GM12872 (cell line): ENCODE measurements around the gene ALG2.
A peak's percentile ranks its signal among the peaks of the same experiment; 100 is the strongest.

Source experiments
- TF ChIP-seq, protein P1 (sequence below): IDR thresholded peaks from 3 replicates; pipeline ENCODE4 v1.5.1; 2011; ENCODE audit warnings: low read depth, mild to moderate bottlenecking, low read length, moderate library complexity; ENCODE audit not compliant: insufficient read depth

The ALG2 gene

DNA sequence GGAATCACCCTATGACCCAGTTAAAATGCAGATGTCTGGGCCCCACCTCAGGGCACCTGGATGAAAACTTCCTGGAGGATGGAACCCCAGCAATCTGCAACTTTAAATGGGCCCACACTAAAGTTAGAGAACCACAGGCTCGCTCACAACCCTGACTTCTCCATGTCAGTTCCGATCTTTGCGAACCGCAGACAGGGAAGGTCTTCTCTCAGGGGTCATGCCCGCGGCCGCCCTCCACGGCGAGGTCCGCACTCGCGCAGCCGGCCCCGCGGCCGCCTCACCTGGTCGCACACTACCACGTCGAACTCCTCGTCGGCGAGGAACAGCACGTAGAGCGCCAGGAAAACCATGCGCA is 499 bp downstream of the ALG2 start:
- TF ChIP-seq, protein P1, sequence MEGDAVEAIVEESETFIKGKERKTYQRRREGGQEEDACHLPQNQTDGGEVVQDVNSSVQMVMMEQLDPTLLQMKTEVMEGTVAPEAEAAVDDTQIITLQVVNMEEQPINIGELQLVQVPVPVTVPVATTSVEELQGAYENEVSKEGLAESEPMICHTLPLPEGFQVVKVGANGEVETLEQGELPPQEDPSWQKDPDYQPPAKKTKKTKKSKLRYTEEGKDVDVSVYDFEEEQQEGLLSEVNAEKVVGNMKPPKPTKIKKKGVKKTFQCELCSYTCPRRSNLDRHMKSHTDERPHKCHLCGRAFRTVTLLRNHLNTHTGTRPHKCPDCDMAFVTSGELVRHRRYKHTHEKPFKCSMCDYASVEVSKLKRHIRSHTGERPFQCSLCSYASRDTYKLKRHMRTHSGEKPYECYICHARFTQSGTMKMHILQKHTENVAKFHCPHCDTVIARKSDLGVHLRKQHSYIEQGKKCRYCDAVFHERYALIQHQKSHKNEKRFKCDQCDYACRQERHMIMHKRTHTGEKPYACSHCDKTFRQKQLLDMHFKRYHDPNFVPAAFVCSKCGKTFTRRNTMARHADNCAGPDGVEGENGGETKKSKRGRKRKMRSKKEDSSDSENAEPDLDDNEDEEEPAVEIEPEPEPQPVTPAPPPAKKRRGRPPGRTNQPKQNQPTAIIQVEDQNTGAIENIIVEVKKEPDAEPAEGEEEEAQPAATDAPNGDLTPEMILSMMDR: no peak

DNA sequence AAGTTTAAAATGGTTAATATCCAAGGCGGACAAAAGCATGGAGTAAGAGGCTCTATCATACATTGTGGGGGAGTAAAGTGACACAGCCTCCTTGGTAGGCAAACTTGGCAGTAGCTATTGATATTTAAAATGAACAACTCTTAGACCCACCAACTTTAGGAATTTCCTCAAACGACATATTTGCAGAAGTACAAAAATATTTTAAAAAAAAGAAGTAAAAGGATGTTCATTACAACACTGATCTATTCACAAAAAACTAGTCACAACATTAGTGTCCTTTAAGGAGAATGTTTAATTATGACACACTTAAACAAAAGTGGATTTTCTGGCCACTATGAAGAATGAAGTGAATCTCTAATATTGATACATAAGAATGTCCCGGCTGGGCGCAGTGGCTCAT is 1.7 kb downstream of the ALG2 start:
- TF ChIP-seq, protein P1: no peak

DNA sequence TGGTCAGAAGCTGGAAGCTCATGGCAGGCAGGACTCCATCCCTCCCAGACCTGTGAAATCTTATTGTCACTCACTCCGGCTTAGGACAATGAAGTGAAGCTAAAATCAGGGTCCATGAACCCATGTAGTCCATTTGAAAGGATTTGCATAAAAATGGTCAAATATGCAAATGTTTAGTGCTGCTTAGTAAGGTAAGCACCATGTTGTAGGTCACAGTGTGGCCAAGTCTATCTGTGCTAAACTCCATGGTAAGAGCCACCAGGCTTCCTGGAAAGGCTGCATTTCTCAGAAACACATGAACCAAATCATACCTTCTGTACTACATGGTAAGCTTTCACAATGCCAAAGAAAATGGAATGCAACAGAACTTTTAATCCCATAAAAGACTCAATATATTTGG is 5.7 kb downstream of the ALG2 start:
- TF ChIP-seq, protein P1: no peak

DNA sequence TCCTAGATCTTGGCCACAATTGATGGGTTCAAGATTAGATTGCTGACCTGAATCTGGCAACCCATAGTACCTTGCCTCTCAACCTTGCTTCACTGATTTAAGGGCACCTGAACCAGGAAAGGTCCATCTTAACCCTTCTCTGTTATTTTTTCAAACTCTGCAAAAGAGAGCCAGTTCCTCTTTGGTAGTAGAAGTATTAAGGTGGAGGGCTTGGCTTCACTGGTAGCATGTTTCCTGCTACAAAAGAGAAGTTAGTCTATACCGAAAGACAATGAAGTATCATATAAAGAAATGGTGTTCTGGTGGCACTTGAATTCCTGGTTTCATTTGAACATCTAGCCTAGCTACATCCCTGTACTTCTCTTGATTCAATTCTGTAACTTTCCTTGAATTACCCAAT is 8.5 kb downstream of the ALG2 start:
- TF ChIP-seq, protein P1: no peak

DNA sequence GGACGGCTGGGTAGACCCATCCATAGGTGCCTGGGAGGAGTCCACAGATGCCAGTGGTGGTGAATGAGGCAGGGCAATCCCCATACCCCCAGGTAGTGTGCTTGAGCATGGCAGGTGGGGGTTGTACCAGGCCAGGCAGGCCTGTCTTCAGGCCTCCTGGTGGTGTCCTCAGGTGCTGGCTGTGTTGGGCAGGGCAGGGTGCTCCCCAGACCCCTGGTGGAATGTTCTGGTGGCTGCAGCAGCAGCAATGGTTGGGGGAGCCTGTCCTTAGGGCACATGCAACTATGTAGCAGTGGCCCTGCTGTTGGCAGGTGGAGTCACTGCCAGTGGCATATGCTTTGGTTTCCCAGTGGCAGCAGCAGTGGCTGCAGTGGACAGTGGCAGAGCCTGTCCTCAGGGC is 10.0 kb downstream of the ALG2 start:
- TF ChIP-seq, protein P1: 0 out of 3 replicates have a peak, but pooled peaks have one; percentile 33

DNA sequence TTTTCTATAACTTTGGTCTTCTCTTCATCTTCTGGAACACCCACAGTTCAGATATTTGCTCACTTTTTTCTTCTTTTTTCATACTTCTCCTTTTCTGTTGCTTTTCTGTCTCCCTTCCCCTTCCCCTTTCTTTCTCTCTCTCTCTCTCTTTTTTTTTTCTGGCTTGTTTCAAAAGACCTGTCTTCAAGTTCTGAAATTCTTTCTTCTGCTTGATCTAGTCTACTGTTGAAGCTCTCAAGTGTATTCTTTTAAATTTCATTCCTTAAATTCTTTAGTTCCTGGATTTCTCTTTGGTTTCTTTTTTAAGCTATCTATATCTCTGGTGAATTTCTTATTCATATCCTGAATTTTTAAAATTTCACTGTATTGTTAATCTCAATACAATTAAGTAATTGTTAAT is 11.2 kb downstream of the ALG2 start:
- TF ChIP-seq, protein P1: no peak

DNA sequence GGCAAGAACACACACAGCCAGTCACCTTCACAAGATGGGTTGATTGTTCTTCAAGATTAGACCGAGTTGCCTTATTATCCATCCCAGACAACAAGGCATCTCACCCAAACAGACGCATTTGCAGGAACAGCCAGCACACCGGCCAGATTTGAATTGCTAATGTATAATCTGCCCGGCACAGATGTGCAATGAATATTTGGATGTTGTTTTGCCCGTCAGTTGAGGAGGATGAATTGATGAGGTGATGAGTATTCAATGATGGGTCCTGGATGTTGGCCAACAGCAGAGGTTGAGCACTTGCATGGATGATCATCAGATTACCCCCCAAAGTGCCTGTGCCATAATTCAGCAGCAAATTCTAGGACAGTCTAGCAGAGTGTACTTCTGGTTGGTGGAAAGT is 20.1 kb downstream of the ALG2 start:
- TF ChIP-seq, protein P1: no peak
